ENCODE data around the gene ZFHX2.

Gene ZFHX2

DNA sequence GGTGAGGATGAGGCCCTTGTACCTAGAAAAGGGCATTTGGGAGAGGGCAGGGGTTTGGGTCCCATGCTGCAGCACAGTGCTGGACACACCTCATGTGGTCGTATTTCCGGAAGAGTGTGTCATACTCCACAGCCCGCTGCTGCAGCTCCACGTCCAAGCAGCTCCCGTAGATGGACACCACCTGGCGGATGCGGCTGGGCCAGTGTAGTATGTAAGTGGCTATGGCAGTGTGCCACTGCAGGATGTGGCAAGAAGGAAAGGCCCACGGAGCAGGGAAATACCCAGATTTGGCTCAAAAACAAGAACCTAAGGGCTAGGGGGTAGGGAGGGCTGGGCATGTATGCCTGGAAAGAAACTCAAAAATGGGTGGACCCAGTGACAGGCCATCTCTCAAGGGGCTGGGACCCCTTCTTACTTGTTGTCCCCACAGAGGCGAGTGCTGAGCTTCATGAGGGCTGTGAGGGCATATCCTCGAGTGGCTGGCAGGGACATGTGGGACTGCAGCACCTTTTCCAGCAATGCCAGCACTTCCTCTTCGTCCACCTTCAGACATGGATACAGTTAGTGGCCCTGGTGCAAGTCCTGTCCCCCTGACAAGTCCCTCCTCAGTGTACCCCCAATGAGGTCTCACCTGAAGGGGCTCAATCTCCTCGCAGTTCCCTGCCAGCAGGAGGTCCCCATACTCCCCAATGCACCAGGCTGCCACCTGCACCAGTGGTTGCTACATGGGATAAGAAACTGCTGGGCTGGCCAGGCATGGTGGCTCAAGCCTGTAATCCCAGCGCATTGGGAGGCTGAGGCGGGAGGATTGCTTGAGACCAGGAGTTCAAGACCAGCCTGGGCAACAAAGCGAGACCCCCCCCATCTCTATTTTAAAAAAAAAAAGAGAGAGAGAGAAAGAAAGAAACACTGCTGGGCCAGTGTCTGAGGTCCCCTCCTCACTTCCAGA, 10.6 kb upstream of the ZFHX2 start:
- DNase-seq (ENCODE audit: low read depth in 2 of 3, low spot score in 2 of 3): no peak

DNA sequence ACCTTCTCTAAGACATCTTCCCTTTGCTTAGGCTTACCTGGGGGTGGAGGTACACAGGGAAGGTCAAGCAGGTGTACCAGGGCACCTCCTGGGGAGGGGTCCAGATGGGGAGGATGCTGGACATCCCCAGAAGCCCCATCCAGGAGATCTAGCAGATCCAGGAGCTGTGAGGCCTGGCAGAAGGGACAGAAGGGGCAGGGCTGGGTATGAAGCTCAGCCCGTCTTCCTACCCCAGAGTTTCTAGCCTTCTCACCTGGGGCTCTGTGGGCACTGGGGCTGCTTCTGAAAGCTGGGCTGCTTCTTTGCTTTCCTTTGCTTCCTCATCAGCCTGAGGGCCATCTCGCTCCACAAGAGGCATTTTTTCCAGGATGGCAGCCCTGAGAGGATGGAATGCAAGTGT, 9.7 kb upstream of the ZFHX2 start:
- no peak for DNase-seq (ENCODE audit: low read depth in 2 of 3, low spot score in 2 of 3)

DNA sequence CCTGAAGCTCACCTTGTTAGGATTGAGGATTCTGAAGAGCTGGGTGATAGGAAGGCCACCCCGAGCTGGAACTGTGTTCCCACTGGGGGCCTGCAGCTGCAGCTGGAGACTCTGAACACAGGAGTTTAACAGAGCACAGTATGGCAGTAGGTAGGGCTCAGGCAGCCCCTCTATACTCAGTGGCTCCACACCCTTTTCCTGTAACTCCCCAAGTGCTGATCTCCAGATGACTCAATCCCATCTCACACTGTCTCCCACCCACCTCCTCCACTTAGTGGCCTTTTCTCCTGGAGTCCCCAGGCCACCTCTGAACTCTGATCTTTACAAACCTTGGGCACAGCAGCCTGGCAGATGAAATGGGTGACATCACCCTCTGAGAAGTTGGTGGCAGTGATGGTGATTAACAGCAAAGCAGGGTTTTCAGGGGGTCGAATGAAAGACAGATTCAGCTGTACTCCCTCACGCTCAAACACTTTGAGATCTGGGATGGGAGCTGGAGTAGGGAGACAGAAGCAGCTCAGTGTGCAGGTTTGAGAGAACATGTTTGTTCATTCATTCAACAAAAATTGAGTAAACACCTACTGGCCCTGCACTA, 8.5 kb upstream of the ZFHX2 start:
- DNase-seq (ENCODE audit: low read depth in 2 of 3, low spot score in 2 of 3): no peak

- DNase-seq (ENCODE audit: low read depth in 2 of 3, low spot score in 2 of 3): peak in 2 of 3 experiments; percentile 47 to 60
These were observed 7.7 kb upstream of the ZFHX2 start for GRCh38 chr14:23559010-23559925.

DNA sequence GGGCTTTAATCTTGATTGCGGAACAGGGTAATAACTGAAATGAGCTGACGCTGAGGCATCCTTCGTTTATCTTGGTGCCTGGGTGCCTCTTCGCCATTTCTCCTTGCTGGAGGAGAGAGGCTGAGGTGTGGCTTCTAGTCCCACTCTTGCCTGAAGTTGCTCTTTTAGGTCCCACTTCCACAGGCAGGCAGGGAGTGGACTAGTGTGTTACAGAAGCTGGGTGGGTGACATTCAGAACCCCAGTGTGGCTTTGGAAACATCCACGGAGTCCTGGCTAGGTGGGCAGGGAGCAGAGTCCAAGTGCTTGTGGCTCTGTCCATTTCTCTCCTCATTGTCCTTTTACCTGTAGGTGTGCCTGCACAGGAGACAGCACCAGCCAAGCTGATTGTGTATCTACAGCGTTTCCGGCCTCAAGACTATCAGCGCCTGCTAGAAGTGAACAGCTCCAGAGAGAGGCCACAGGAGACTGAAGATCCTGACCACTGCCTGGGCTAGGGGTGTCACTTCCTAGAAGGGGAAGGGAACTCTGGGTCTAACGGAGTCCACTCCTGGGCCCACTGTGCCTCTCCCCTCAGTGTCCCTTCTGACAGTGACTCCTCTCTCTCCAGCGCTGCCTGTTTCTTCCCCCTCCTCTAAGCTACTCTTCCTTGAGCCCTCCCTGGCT, 6.9 kb upstream of the ZFHX2 start:
- DNase-seq (ENCODE audit: low read depth in 2 of 3, low spot score in 2 of 3): no peak

GRCh38 chr14:23557946-23558345, 6.4 kb upstream of the ZFHX2 start:
- no peak for DNase-seq (ENCODE audit: low read depth in 2 of 3, low spot score in 2 of 3)

- DNase-seq (ENCODE audit: low read depth in 2 of 3, low spot score in 2 of 3): no peak
These were observed 6.0 kb upstream of the ZFHX2 start for GRCh38 chr14:23557521-23557920.

DNA sequence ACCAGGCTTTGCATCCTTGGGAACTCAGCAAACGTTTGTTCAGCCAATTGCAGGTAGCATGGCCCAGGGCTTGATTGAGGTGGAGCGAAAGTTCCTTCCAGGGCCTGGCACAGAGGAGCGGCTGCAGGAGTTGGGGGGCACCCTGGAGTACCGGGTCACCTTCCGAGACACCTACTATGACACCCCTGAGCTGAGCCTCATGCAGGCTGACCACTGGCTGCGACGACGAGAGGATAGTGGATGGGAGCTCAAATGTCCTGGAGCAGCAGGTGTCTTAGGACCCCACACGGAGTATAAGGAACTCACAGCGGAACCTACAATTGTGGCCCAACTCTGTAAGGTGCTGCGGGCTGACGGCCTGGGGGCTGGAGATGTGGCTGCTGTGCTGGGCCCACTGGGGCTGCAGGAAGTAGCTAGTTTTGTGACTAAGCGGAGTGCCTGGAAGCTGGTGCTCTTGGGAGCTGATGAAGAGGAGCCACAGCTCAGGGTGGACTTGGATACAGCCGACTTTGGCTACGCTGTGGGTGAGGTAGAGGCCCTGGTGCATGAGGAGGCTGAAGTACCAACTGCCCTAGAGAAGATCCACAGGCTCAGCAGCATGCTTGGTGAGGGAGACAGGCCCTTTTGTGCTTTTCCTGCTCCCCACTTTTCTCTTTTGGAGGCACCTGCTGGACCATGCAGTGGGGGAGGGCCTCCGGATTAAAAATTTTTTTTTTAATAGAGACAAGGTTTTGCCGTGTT, 5.3 kb upstream of the ZFHX2 start:
- no peak for DNase-seq (ENCODE audit: low read depth in 2 of 3, low spot score in 2 of 3)

DNA sequence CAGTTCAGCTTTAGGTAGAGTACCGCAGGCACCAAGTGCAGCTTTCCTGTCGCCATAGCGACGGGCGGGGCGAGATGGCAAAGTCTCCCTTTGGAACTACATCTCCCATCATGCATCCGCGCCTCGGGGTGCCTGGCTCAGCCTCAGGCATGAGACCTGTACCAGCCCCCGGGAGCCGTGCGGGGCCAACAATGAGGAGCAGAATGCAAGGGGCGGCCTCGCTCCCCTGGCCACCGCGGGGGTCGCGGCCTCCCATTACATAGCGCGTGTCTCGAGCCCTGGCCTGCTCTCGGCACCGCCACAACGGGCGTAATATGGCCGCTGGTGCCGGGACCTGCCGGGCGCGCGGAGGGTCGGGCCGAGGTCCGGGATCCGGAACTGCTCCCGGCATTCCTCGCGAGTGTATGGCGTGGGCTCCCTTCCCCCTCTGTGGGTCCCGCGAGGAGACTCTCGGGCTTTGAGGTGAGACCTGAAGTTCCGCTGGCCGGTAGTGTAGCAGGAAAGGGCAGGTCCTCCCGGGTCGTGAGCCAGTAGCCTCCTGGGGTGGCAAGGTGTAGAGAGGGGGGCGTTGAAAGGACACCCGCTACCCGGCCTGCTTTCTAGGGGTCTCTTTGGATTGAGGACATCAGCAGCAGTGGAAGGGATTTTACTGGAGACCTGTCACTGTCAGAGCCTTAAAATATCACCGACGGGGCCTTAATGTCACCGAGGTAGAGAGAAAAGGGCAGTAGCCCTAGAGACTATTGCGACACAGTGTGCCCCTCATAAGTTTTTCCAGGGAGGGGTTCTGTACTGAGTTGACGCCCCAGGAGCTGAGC, 4.5 kb upstream of the ZFHX2 start, which contains the start of gene THTPA:
Gene THTPA (plus strand): TSS at position 390 of the 818 bp plus-strand sequence. CDS start 487 bp downstream, outside the sequence.
- DNase-seq (ENCODE audit: low read depth in 2 of 3, low spot score in 2 of 3): peak; percentile 77 to 87 (median 87)

DNA sequence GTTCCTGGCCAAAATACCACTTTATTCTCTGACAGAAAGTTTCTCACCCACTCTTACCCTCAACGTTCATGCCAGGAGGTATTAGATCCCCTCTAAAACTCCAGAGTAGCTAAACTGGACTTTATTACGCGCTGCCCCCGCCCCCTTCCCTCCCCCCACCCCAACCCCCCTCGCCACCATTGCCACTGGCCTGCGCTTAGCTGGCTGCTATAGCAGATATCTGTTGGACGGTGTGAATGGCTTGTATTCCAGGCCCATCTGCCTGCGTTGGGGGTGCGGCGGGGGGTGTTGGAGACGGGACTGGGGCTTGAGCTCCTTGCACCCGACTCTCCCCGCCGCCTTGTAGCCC, 3.9 kb upstream of the ZFHX2 start:
- DNase-seq (ENCODE audit: low read depth in 2 of 3, low spot score in 2 of 3): no peak

GRCh38 chr14:23550812-23551265, 726 bp downstream of the ZFHX2 start:
- no peak for DNase-seq (ENCODE audit: low read depth in 2 of 3, low spot score in 2 of 3)

DNA sequence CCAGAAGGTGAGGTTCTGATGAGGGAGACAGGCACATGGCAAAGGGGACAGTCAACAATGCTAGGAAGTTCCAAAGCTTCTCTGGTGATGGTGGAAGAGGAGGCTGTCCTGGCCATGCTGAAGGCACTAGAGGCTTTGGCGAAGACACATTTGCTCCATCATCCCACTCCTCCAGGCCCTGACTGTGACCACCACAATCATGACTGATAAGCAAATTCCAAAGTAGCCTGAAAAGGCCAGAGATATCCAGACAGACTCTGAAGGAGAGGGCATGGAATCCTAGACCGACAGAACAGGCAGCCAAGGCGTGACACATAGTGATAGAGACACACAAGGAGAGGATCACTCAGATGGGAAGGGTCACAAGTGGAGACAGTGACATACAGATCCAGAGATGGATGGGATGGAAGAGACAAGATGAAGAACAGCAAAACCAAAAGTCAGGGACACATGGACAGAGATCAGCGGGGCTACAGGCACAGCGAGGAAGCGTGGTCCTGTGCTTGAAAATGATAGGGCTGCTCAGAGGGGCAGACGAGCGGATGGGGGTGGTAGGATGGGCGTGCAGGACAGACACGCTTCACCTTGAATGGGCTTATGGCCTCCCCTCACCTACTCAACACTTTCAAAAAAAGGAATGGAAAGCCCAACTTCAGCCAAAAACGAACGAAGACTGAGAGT, 1.3 kb downstream of the ZFHX2 start:
- no peak for DNase-seq (ENCODE audit: low read depth in 2 of 3, low spot score in 2 of 3)

DNA sequence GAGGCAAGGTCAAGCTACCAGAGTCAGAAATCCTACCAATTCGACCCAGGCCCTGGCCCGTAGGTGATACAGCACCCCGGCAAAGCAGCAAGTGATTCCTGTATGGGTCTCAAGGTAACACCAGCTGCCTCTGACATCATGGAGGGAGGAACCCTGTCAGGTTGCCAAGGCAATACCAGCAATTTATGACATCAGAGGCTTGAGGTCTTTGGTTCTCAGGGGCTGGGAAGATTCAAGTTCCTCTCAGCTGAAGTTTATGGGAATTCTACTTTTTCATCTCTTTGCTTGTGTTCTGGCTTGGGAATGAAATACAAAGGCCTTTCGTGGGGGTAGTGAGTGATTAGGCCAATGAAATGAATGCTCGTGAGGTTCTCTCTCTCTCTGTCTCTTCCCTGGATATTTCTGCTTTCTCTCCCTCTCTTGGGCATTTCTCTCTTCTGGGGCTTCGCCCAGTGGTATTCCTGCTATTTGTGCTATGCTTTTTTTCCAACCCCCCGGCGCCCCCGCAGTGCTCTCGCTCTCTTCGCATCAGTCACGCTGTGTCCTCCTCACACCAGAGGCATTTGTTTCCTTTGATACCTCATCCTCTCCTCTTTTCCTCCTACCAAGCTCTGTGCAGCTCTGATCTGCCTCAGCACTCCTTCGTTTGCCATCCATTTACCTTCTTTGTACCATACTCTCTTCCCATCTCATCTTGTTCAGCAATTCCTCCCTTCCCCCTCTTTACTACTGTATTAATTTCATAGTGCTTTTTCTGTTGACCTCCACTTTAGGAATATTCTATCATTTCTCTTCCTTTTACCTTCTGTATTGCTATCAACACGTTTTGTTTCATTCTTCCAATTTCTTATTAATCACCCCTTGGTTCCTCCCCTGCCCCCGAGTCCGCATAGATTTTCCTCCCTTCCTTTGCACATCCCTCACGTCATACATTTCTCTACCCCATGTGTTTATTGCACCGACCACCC, 2.9 kb downstream of the ZFHX2 start:
- DNase-seq (ENCODE audit: low read depth in 2 of 3, low spot score in 2 of 3): no peak

GRCh38 chr14:23547924-23548323, 3.6 kb downstream of the ZFHX2 start:
- DNase-seq (ENCODE audit: low read depth in 2 of 3, low spot score in 2 of 3): no peak

- no peak for DNase-seq (ENCODE audit: low read depth in 2 of 3, low spot score in 2 of 3)
These were observed 5.0 kb downstream of the ZFHX2 start for GRCh38 chr14:23546450-23547035.

DNA sequence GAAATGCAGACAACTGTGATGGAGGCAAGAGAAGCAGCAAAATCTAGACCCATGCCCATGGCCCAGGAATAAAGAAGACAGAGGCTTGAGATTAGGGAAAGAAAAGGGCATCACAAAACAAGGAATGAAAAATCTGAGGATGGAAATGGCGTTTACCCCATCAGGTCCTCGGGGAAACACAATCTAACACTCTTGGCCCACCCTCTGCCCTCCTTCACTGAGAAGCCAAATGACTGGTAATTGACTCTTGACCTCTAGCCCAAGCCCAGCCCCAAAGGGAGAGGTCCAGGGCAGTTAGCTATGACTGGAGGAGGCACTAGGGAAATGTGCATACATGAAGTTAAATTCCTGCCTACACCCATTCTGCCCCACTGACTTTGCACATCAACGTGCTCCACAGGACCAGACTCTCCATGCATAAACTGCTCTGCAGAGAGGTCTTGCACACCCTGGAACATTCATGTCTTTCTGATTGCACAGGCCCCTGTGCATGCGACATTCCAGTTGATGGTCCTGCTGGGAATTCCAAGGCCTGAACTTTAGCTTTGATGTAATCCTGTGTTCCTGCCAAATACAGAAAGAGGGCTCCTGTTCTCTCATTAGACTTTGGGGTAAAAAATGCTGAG, 5.7 kb downstream of the ZFHX2 start:
- no peak for DNase-seq (ENCODE audit: low read depth in 2 of 3, low spot score in 2 of 3)
